ENCODE measurements around the gene ACY1. TPM values are rescaled to one million over a fixed set of nuclear protein-coding genes. Genes with fewer than 3 reads are reported as not detected.

Gene ACY1
- total and polyA plus RNA-seq, 2 donors (not counting 3 experiments of a cell fraction or from before 2014, with no cell fraction given), result 13.4 to 32.9 TPM

DNA sequence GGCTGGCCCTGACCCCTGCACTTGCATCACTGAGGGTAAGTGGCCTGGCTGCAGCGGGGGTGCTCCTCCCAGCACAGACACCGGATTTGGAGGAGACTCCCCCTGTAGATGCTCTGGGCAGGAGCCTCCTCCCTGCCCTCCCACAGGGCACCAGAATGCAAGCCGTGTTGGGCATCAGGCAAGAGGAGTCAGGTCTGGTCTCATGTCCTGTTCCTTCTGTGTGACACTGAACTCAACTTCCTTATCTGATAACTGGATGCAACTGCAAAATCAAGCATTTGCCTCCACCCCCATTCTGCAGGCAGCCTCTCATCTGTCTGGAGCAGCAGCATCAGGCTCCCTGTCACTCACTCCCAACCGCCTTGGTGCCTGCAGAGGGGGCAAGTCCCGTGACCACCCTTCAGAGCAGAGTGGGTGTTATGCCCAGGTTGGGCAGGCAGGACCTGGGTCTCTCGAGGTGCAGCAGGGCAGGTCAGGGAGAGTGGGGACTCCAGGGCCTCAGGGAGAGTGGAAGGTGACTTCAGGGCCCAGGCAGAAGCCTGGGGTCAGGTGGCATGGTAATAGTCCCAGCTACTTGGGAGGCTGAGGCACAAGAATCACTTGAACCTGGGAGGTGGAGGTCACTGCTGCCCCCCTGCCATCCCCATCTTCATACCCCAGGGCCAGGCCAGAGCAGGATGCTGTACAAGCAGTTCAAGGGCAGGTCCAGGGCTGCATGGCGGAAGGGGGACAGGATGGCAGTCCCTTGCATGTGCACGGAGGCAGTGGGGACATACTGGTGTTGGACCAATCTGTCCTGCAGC lies 22.9 kb downstream of the ACY1 start:
- Histone ChIP-seq H3K9me1 (replicated peaks; ENCODE audit: control insufficient read depth, extremely low read depth, insufficient read depth, low read length) (no peaks in the 10 kb centered on the region), H3K4me3 (replicated peaks in 1 of 3; ENCODE audit: insufficient read depth in 1 of 3, low read depth in 1 of 3, low read length in 3 of 3) (no peak overlapping the region), H3K27ac (ENCODE audit: insufficient read depth, low read depth, low read length) (no peak overlapping the region), H3K4me2 (ENCODE audit: insufficient read depth, low read length) (no peak overlapping the region), H2AFZ (ENCODE audit: low read depth, low read length) (peak overlapping the region; percentile 18), H3K27me3 (ENCODE audit: control insufficient read depth in 2 of 2, insufficient read depth in 2 of 2, low read length in 2 of 2) (no peaks in the 10 kb centered on the region), H3K4me1 (ENCODE audit: control insufficient read depth, extremely low read depth, insufficient read depth, low read length) (peaks cover 8% of the 10 kb centered on the region), H3K9ac (replicated peaks; ENCODE audit: extremely low read depth, insufficient read depth, low read length) (no peak overlapping the region), H3K9me3 (replicated peaks; ENCODE audit: control insufficient read depth, insufficient read depth, low read length) (no peaks in the 10 kb centered on the region), H3K36me3 (ENCODE audit: control insufficient read depth in 2 of 2, extremely low read depth in 1 of 2, insufficient read depth in 2 of 2, low read length in 2 of 2) (no peaks in the 10 kb centered on the region), H4K20me1 (replicated peaks; ENCODE audit: control insufficient read depth, extremely low read depth, insufficient read depth, low read length) (no peaks in the 10 kb centered on the region), H3K79me2 (ENCODE audit: control insufficient read depth, insufficient read depth, low read length) (no peaks in the 10 kb centered on the region)
- intact Hi-C loops (cut with micrococcal nuclease), result loop anchor here (2.0 kb wide), 1 partner anchor 41 kb away; no protein-coding TSS in a partner anchor
- dilution Hi-C loops (cut with MboI; ENCODE audit: extremely low pct_ligation_motif_present, low sequenced_read_pairs), result no loop called here
- FAIRE-seq, result no peak
- ChIA-PET CTCF (interaction anchor here (0.8 to 10.4 kb wide), 7 partner anchors 10 to 148 kb away, joined by 3 to 260 read pairs (median 14); partner anchors contain the start of genes DUSP7 and POC1A), POLR2A (no interaction called here)
- no TSS peak for BruUV-seq (replicated peaks)
- TF ChIP-seq MYC (IDR thresholded peaks at IDR 0.05; ENCODE audit: low read depth, low read length) (no peak), JUN (IDR thresholded peaks at IDR 0.05; ENCODE audit: borderline replicate concordance, insufficient read depth, insufficient read length, low read depth) (no peak), EZH2 (IDR thresholded peaks at IDR 0.05; ENCODE audit: borderline replicate concordance, low read depth, low read length, severe bottlenecking) (no peak)
- TF ChIP-seq, protein P1, sequence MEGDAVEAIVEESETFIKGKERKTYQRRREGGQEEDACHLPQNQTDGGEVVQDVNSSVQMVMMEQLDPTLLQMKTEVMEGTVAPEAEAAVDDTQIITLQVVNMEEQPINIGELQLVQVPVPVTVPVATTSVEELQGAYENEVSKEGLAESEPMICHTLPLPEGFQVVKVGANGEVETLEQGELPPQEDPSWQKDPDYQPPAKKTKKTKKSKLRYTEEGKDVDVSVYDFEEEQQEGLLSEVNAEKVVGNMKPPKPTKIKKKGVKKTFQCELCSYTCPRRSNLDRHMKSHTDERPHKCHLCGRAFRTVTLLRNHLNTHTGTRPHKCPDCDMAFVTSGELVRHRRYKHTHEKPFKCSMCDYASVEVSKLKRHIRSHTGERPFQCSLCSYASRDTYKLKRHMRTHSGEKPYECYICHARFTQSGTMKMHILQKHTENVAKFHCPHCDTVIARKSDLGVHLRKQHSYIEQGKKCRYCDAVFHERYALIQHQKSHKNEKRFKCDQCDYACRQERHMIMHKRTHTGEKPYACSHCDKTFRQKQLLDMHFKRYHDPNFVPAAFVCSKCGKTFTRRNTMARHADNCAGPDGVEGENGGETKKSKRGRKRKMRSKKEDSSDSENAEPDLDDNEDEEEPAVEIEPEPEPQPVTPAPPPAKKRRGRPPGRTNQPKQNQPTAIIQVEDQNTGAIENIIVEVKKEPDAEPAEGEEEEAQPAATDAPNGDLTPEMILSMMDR (IDR thresholded peaks at IDR 0.05; ENCODE audit: extremely low read depth in 1 of 2, insufficient read depth in 1 of 2, low read depth in 1 of 2, low read length in 2 of 2), result no peak
- DNase-seq (ENCODE audit: low read depth, low spot score), result no peak

DNA sequence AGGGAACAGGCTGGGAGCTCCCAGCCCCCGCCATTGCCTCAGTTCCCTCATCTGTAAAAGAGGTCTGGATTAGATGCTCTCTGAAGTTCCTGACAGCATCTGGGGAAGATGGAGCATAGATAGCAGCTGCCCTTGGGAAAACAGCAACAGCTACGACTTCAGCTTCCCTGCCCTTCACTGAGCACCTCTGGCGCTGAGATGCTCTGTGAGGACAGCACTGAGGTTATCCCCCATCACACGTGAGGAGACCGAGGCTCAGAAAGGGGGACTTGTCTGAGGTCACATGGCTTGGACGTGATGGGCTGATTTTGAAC lies 23.4 kb downstream of the ACY1 start:
- Histone ChIP-seq H3K9ac (replicated peaks; ENCODE audit: extremely low read depth, insufficient read depth, low read length) (no peak overlapping the region), H3K36me3 (ENCODE audit: control insufficient read depth in 2 of 2, extremely low read depth in 1 of 2, insufficient read depth in 2 of 2, low read length in 2 of 2) (no peaks in the 10 kb centered on the region), H3K9me3 (replicated peaks; ENCODE audit: control insufficient read depth, insufficient read depth, low read length) (no peaks in the 10 kb centered on the region), H3K9me1 (replicated peaks; ENCODE audit: control insufficient read depth, extremely low read depth, insufficient read depth, low read length) (no peaks in the 10 kb centered on the region), H3K4me2 (ENCODE audit: insufficient read depth, low read length) (no peak overlapping the region), H3K4me3 (replicated peaks in 1 of 3; ENCODE audit: insufficient read depth in 1 of 3, low read depth in 1 of 3, low read length in 3 of 3) (no peak overlapping the region), H3K27me3 (ENCODE audit: control insufficient read depth in 2 of 2, insufficient read depth in 2 of 2, low read length in 2 of 2) (no peaks in the 10 kb centered on the region), H2AFZ (ENCODE audit: low read depth, low read length) (no peak overlapping the region), H4K20me1 (replicated peaks; ENCODE audit: control insufficient read depth, extremely low read depth, insufficient read depth, low read length) (no peaks in the 10 kb centered on the region), H3K27ac (ENCODE audit: insufficient read depth, low read depth, low read length) (no peak overlapping the region), H3K4me1 (ENCODE audit: control insufficient read depth, extremely low read depth, insufficient read depth, low read length) (peaks cover 8% of the 10 kb centered on the region), H3K79me2 (ENCODE audit: control insufficient read depth, insufficient read depth, low read length) (no peaks in the 10 kb centered on the region)
- dilution Hi-C loops (cut with MboI; ENCODE audit: extremely low pct_ligation_motif_present, low sequenced_read_pairs) (no loop called here), intact Hi-C loops (cut with micrococcal nuclease) (loop anchor here (2.0 kb wide), 1 partner anchor 40 kb away; no protein-coding TSS in a partner anchor)
- no peak for FAIRE-seq
- DNase-seq (ENCODE audit: low read depth, low spot score), result no peak
- no TSS peak for BruUV-seq (replicated peaks)
- TF ChIP-seq POLR2AphosphoS5 (IDR thresholded peaks at IDR 0.05; ENCODE audit: insufficient read depth, low read depth, low read length) (no peak), MYC (IDR thresholded peaks at IDR 0.05; ENCODE audit: low read depth, low read length) (no peak), FOS (IDR thresholded peaks at IDR 0.05; ENCODE audit: borderline replicate concordance, insufficient read depth, low read length) (no peak)
- CTCF ChIA-PET, result interaction anchor here (10.4 kb wide), 1 partner anchor 47 kb away, joined by 260 read pairs; the partner anchor contains the start of gene DUSP7
- POLR2A ChIA-PET, result no interaction called here

Measured in endothelial cell of umbilical vein (primary cell).